ENCODE measurements around the gene ANO1. TPM values are rescaled to one million over a fixed set of nuclear protein-coding genes. Genes with fewer than 3 reads are reported as not detected.
A peak's percentile ranks its signal among the peaks of the same experiment; 100 is the strongest.
"Not testable (repeated sequence)": the region's sequence is repeated elsewhere in the genome, so short reads cannot be mapped to it uniquely, and the experiment has no call there.

The ANO1 gene
- total RNA-seq, 1 donor from 2014 or later: 5.7 TPM

GRCh38 chr11:70184396-70184795 is 106.3 kb downstream of the ANO1 start:
- DNase-seq (ENCODE audit: low spot score): no peak

GRCh38 chr11:70185348-70186055 is 107.4 kb downstream of the ANO1 start:
- DNase-seq (ENCODE audit: low spot score): no peak

GRCh38 chr11:70186420-70186819 is 108.3 kb downstream of the ANO1 start:
- no peak for DNase-seq (ENCODE audit: low spot score)

GRCh38 chr11:70186936-70187335 is 108.8 kb downstream of the ANO1 start:
- no peak for DNase-seq (ENCODE audit: low spot score)

GRCh38 chr11:70187771-70188170 is 109.7 kb downstream of the ANO1 start:
- DNase-seq (ENCODE audit: low spot score): no peak

DNA sequence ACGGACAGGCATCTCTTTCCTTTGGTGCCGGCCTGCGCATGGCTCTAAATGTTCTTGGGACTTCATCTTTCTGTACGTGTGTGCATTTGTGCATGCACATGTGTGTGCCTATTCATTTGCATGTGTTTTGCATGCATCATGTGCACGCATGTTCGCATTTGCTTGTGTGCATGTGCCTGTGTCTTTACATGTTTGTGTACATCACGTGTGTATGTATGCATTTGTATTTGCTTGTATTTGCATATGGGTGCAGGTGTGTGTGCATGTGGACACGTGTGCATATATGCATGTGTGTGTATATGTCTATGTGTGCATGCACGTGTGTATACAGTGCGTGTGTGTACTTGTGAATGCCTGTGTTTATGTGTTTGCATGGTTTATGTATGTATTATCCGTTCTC is 111.5 kb downstream of the ANO1 start:
- DNase-seq (ENCODE audit: low spot score): no peak

- no peak for DNase-seq (ENCODE audit: low spot score)
These were observed 113.5 kb downstream of the ANO1 start for GRCh38 chr11:70191495-70192140.

GRCh38 chr11:70192666-70193410 is 114.7 kb downstream of the ANO1 start:
- DNase-seq (ENCODE audit: low spot score): no peak

- DNase-seq (ENCODE audit: low spot score): no peak
These were observed 115.5 kb downstream of the ANO1 start for GRCh38 chr11:70193411-70194292.

DNA sequence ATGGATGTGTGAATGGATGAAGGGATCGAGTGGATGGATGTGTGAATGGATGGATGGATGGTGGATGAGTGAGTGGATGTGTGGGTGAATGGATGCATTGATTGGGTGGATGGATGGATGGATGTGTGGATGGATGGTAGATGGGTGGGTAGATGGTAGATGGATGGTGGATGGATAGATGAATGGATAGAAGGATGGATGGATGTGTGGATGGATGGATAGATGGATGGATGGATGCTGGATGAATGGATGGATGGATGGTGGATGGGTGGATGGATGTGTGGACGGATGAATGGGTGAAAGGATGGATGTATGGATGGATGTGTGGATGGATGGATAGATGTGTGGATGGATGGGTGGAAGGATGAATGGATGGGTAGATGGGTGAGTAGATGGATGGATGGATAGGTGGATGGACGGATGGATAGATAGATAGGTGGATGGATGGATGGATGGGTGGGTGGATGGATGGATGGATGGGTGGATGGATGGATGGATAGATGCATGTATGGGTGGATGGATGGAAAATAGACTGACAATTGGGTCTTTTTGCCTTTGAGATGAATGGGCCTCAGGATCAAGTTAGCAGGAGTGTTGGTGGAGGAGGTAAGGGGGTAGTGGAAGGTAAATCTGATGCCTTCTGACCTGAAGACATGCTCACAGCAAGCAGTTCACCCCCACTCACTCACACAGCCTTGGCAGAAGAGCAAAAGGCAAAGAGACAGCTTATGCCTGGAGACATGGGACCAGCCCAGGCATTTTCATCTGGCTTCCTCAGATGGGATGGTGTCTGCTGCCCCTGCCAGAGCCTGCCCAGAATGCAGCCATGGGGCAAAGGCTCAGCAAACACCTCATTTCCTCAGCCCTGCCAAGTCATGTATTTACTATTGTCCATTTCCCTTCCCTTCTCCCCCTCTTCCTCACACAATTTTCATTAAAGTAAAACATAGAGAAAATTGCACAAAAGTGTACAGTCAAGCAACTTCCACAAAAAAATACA is 117.0 kb downstream of the ANO1 start:
- DNase-seq (ENCODE audit: low spot score): no peak

DNA sequence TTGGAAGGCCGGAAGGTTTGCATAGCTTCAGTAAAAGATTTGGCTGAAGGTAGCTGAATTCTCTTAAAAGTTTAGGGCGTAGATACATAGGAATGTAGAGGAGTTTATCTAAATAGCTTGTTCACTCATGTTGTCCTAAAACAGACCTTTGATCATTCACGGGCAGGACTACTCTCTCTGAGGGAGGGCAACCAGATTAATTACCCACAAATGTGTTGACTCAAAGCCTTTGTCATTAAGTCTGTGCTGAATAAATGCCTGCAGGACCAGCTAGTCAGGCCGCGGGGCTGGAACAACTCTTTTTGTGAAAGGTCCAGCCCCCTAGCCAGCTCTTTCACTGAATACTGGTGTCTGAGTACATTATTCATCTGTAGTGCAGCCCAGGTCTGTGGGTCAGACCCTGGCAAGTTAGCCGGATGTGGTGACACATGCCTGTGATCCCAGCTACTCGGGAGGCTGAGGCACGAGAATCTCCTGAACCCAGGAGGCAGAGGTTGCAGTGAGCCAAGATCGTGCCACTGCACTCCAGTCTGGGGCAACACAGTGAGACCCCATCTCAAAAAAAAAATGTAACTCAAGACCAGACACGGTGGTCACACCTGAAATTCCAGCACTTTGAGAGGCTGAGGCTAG is 122.2 kb downstream of the ANO1 start:
- DNase-seq (ENCODE audit: low spot score): no peak

- DNase-seq (ENCODE audit: low spot score): not testable (repeated sequence)
These were observed 122.9 kb downstream of the ANO1 start for GRCh38 chr11:70201047-70201446.

GRCh38 chr11:70201882-70202861 is 124.1 kb downstream of the ANO1 start:
- DNase-seq (ENCODE audit: low spot score): no peak

GRCh38 chr11:70202920-70203750 is 125.0 kb downstream of the ANO1 start, which contains the start of gene FADD:
Gene FADD (plus strand): TSS chr11:70203296. CDS start chr11:70203460, 164 bp downstream.
- DNase-seq (ENCODE audit: low spot score): peak; percentile 96

GRCh38 chr11:70203751-70204465 is 125.8 kb downstream of the ANO1 start:
- DNase-seq (ENCODE audit: low spot score): no peak

- no peak for DNase-seq (ENCODE audit: low spot score)
These were observed 126.3 kb downstream of the ANO1 start for GRCh38 chr11:70204466-70204799.
